NCI-H146 (cell line): ENCODE data around the gene ZFP14.
A peak's percentile ranks its signal among the peaks of the same experiment; 100 is the strongest.

Source experiments
- DNase-seq: peaks from one replicate; lab custom pipeline; 2025; lab: John Stamatoyannopoulos, UW

ZFP14 gene

GRCh38 chr19:36378625-36379509, at the start of gene ZFP14:
ZFP14 (minus strand) TSS chr19:36379201; CDS start chr19:36367892, 11,309 bp downstream.
- peak; percentile 96 for DNase-seq

DNA sequence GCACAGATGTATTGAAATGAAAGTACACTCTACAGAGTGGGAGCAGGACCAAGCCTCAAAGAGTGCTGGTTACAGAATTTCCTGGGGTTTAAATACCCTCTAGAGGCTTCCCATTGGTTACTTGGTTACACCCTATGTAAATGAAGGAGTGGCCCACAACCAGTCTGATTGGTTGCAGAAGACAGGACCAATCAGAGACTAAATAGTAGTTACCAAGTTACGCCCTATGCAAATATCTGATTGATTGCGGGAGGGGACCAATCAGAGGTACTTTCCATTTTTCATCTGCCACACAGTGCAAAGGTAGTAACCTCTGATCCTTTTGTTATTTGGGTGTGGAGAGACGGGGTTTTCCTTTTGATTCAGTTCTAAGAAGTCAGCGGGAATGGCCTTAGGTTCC, 44.9 kb upstream of the ZFP14 start:
- no peak for DNase-seq

- DNase-seq: no peak
Observed at GRCh38 chr19:36421749-36422481, 42.9 kb upstream of the ZFP14 start.

DNA sequence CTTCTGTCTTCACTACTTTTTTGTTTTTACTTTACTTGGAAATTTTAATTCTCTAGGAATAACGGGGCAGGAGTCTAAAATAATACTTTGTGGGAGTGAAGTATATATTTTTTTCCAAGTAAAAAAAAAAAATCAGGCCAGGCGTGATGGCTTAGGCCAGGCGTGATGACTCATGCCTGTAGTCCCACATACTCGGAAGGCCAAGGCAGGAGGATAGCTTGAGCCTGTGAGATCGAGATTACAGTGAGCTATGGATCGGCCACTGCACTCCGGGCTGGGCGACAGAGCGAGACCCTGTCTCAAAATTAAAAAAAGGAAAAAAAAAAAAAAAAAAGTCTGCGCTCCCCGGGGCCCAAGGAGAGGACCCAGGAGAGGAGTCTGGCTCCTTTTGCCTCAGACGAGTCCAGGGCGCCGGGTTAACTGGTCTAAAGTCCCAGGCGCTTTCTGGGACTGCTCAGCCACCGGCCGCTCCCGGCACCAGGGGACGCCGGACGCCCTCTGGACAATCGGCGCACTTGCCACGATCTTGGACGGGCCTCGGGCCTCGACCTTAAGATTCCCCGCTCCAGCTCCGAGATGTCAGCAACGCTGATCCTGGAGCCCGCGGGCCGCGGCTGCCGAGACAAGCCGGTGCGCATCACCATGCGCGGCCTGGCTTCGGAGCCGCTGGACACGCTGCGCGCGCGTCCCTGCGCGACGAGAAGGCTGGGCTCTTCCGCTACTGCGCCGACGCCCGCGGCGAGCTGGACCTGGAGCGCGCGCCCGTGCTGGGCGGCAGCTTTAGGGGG, 42.2 kb upstream of the ZFP14 start:
- no peak for DNase-seq

DNA sequence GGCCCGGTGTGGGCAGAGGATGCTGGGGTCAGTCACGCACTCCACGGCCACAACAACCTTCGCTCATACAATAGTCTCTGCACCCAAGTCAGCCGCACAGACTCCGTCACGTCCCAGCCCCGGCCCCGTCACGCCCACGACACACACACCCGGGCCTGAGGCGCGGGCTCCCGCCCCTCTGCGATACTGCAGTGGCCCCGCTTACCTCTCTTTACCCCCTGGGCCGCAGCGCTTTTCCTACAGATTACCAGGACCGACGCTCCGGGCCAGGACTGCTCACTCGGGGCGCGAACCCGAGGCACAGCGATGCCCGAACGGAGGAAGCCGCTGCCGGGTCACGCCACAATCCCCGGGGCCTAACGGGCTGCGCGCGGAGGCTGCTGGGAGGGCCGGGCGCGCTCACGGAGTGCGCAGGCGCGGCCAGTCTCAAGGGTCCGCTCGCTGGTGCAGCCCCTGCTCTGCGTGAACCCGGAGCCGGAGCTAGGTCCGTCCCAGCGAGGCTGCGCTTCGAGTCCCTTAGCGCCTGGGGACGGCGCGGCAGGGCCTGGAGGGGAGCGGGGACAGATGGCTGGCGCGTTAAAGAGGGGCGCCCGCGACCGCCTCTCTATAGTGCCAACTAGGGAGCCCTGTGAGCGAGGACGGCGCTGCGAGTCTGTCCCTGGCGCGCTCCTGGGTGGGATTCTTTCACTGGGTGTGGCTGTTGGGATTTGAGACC, 39.4 kb upstream of the ZFP14 start, which contains the start of gene ZFP82:
TSS of gene ZFP82 (minus strand) at position 358 of the 715 bp plus-strand sequence. CDS start 8,855 bp downstream, outside the sequence.
- peak; percentile 78 for DNase-seq

DNA sequence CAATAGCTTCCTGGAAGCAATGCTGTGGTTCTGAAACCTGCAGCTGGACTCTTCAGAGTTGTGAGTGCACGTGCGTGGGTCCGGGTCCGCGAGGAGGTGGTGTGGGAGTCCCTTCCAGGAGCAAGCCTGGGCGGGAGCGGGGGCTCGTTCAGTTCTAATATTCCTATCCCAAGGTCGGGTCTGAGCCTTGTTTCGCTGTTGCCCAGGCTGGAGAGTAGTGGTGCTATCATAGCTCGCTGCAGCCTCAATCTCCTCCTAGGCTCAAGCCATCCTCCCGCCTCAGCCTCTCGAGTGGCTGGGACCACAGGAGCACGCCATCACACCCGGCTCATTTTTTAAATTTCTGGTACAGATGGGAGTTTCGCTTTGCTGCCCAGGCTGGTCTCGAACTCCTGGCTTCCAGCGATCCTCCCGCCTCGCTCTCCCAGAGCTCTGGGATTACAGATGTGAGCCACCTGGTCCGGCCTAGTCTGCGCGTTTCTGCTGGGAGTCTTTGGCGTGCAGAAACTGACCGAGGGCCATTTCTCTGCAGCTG, 38.8 kb upstream of the ZFP14 start:
- no peak for DNase-seq

GRCh38 chr19:36409841-36410240, 30.8 kb upstream of the ZFP14 start:
- no peak for DNase-seq

DNA sequence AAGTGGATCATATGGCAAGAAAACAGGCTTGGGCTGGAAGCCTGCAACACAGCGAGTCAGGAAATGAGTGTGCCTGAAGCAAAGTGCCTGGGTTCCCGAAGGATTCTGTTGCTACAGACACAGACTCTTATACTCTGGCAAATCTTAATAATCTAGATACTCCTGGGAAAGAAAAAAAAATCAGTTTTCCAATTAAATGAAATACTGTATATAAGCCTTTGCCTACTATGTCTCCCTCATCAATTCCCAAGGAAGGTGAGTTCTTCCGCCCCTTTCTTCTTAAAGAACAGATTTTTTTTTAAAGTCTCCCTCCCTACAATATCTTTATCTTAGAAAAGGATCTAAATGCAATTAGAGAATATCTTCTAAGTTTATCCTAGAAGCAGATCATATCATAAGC, 29.1 kb upstream of the ZFP14 start:
- no peak for DNase-seq

GRCh38 chr19:36404498-36404897, 25.5 kb upstream of the ZFP14 start:
- DNase-seq: no peak

DNA sequence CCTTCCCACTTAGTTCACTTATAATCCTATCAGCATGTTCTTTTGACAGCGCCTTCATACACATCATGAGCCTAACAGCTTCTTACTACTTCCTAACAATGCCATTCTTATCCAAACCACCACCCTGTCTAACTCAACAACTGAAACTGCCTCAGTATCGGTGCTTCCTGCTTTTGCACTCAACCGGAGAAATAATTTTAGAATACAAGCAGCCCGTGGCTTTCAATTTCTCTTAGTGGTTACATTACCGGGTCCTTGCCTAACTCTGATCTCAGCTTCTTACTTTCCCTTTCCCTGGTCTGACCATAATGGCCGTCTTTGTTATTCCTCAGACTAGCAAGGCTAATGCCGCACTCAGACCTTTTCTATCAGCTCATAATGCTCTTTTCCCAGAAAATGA, 22.5 kb upstream of the ZFP14 start:
- DNase-seq: no peak

DNA sequence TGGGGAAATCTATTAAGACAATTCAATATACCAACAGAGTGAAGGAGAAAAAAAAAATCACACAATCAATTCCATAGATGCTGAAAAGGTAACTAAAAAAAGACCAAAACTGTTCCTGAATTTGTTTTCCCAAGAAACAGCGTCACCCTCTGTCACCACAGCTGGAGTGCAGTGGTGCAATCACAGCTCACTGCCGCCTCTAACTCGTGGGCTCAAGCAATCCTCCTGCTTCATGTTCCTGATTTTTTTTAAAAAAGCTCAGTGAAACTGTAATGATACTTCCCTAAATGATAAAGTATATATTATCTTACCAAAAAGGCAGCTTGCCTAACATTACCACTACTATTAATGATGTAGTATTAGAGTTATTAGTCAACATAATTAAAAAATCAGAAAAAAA, 19.6 kb upstream of the ZFP14 start:
- no peak for DNase-seq

- DNase-seq: no peak
Observed at GRCh38 chr19:36392916-36393673, 14.1 kb upstream of the ZFP14 start.

DNA sequence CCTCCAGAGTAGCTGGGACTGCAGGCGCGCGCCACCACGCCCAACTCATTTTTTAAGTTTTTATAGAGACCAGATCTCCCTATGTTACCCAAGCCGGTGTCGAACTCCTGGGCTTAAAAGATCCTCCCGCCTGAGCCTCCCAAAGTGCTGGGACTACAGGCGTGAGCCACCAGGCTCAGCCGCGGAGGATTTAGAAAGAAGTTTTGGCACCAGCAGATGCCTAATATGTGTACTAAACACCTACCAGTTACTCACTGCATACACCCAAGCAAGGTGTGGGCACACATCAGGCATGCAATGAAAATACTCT, 464 bp upstream of the ZFP14 start:
- no peak for DNase-seq

GRCh38 chr19:36377541-36378178, 1.3 kb downstream of the ZFP14 start:
- no peak for DNase-seq

DNA sequence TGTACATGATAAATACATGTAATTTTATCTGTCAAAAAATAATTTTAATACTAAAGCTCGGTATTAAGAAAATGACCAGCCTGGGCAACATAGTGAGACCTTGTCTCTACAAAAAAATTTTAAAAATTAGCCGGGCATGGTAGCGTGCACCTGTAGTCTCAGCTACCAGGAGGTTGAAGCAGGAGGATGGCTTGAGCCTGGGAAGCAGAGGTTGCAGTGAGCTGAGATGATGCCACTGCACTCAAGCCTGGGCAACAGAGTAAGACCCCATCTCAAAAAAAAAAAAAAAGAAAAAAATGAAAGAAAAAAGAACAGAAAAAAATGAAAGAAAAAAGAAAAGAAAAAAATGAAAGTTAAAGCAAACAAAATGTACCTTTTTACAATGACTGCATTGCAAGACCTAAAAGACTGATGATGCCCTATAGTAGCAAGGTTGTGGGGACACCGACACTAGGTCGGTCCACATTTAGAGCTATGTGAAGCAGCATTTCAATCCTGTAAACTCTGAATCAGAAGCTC, 5.3 kb downstream of the ZFP14 start:
- DNase-seq: no peak

GRCh38 chr19:36371886-36372285, 7.1 kb downstream of the ZFP14 start:
- DNase-seq: no peak

DNA sequence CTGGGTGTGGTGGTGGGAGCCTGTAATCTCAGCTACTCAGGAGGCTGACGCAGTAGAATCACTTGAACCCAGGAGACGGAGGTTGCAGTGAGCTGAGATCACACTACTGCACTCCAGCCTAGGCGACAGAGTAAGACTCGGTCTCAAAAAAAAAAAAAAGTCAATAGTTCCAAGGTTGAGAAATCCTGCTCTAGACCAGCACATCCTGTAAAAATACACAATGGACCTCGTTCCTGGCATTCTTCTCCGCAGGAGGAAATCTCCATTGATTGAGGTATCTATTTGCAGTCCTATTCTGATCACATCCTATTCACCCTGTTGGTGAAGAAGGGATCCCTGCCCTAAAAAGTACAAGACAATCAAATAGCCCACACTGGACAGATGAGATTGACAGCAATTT, 15.2 kb downstream of the ZFP14 start:
- no peak for DNase-seq

DNA sequence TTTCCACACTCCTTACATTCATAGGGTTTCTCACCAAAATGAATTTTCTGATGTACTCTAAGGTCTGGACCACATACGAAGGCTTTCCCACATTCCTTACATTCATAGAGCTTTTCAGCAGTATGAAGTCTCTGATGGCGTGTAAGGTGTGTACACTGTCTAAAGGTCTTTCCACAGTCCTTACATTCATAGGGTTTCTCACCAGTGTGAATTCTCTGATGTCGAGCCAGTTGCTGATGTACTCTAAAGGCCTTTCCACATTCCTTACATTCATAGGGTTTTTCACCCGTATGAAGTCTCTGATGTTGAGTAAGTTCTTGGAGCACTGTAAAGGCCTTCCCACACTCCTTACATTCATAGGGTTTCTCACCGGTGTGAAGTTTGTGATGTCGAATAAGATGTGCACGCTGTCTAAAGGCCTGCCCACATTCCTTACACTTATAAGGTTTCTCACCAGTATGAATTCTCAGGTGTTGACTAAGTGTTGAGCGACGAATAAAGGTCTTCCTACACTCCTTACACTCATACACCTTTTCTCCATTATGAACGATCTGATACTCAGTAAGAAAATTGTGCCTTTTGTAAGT, 38.1 kb downstream of the ZFP14 start:
- DNase-seq: no peak

DNA sequence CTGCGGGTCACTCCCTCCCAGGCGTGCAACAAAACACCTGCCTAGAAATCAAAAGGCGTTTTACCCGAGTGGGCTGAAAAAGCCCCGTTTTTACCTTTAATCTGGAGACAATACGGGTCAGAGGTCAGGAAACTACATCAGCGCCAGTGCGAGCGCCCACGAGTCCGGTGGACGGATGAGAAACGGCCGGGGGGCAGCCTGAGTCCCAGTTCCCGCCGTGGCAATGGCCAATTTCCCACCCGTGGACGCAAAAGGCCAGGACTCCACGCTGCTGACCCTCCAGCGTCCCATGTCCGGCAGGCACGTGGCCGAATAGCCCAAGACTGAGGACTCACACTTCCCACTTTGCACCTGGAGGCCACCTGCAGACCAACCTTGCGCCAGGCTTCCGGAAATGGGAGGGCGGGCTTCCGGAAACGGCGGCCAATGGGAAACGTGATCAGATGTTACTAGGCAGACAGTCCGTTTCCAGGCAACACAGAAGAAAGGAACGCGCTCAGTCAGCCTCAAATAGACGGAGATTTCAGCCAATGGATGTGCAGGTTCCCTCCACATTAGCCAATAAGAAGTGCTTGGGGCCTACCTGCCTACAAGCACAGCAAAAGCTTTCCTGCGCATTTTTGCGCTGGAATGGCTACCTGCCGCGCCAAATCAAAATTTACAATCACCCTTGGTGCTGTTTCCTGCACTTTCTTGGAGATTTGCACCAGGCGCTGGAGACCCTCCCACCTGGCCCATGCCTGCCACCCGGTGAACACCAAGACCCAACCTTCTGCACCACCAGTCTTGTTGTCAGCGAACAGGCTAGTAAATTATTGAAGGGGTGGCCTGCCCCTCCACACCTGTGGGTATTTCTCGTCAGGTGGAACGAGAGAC, 47.4 kb downstream of the ZFP14 start:
- DNase-seq: peak; percentile 5
